Keratinocyte (primary cell): ENCODE data around the gene TANGO2.

Experiments
- CTCF ChIP-seq, 3 experiments: IDR thresholded peaks in 1 of 3; conservative IDR thresholded peaks in 1 of 3; optimal IDR thresholded peaks in 1 of 3; 2 replicates in 2 of 3; 3 replicates in 1 of 3; pipeline versions ENCODE3 to v1.5.1; 2011; ENCODE audit warnings: low read length in 3 of 3, mild to moderate bottlenecking in 3 of 3, moderate library complexity in 2 of 3, control low read depth in 1 of 3, inconsistent platforms in 1 of 3; ENCODE audit not compliant: insufficient read depth in 2 of 3; ENCODE audit errors: extremely low read depth in 1 of 3
- EZH2 ChIP-seq: IDR thresholded peaks from one replicate; pipeline ENCODE4 v1.6.1; 2012; ENCODE audit warnings: inconsistent platforms, mild to moderate bottlenecking, low read length, moderate library complexity

GRCh38 chr22:20000246-20001081, 20.4 kb upstream of the TANGO2 start:
- no peak for TF ChIP-seq CTCF (optimal IDR thresholded peaks at IDR 0.05 in 1 of 3, IDR thresholded peaks at IDR 0.05 in 1 of 3, conservative IDR thresholded peaks at IDR 0.05 in 1 of 3; ENCODE audit: extremely low read depth in 1 of 3, insufficient read depth in 2 of 3, low read length in 3 of 3)
- no peak for TF ChIP-seq EZH2
